Measurements from ENCODE around the gene TRIP4. TPM values are rescaled to one million over a fixed set of nuclear protein-coding genes. Genes with fewer than 3 reads are reported as not detected.
A peak's percentile ranks its signal among the peaks of the same experiment; 100 is the strongest.

The TRIP4 gene
- total and polyA plus RNA-seq, 9 of the 15 experiments (the other 6 are each of a cell fraction or from before 2014, with no cell fraction given) = 7.6 to 23.3 (median 16.7) TPM

GRCh38 chr15:64422697-64423096 is 35.1 kb downstream of the TRIP4 start:
- ChIA-PET POLR2A (no interaction called here), CTCF (ENCODE audit: low intra/inter-chr PET ratio) (no interaction called here)
- Histone ChIP-seq H3K9ac (ENCODE audit: insufficient read depth in 1 of 2, low read depth in 2 of 2, low read length in 2 of 2) (no peak overlapping the region), H2AFZ (ENCODE audit: low read depth, low read length) (no peak overlapping the region), H3K9me3 (replicated peaks; ENCODE audit: control insufficient read depth, insufficient read depth, low read depth, low read length) (no peaks in the 10 kb centered on the region), H3K79me2 (ENCODE audit: control insufficient read depth, insufficient read depth, low read length) (no peaks in the 10 kb centered on the region), H3K4me2 (ENCODE audit: insufficient read depth, low read length) (no peak overlapping the region), H4K20me1 (replicated peaks; ENCODE audit: control insufficient read depth, insufficient read depth, low read length) (no peaks in the 10 kb centered on the region), H3K9me1 (ENCODE audit: control insufficient read depth, insufficient read depth, low read length) (no peaks in the 10 kb centered on the region), H3K27ac (ENCODE audit: extremely low read depth, low read depth, low read length) (no peak overlapping the region), H3K4me3 (no peak overlapping the region), H3K27me3 (ENCODE audit: control insufficient read depth in 2 of 2, insufficient read depth in 2 of 2, low read length in 2 of 2) (no peaks in the 10 kb centered on the region), H3K4me1 (replicated peaks in 1 of 2; ENCODE audit: control insufficient read depth in 2 of 2, insufficient read depth in 2 of 2, low read length in 2 of 2) (no peaks in the 10 kb centered on the region), H3K36me3 (ENCODE audit: control insufficient read depth, insufficient read depth, low read length) (peaks cover 46% of the 10 kb centered on the region)
- no peak for ATAC-seq
- peak; percentile 51 for FAIRE-seq
- DNase-seq (ENCODE audit: extremely low read depth in 1 of 4, low spot score in 3 of 4) = no peak
- TF ChIP-seq NFIC (IDR thresholded peaks at IDR 0.05) (peak; percentile 56), SMARCA4 (IDR thresholded peaks at IDR 0.05) (no peak), ZKSCAN1 (IDR thresholded peaks at IDR 0.05; ENCODE audit: low read depth, low read length) (peak; percentile 68; the same call in 1 of the 2 replicates)
- in situ Hi-C loops (cut with MboI) = no loop called here
- WGBS (ENCODE audit: insufficient coverage, low coverage, missing lambda C conversion rate) = 84% methylated on average over 2 of the region's 2 CpGs
- no TSS peak for BruUV-seq (replicated peaks)
- intact Hi-C loops (cut with micrococcal nuclease) = loop anchor here (10.0 kb wide), 1 partner anchor 232 kb away; no protein-coding TSS in a partner anchor

GRCh38 chr15:64423970-64424369 is 36.3 kb downstream of the TRIP4 start:
- no TSS peak for BruUV-seq (replicated peaks)
- no peaks in the 10 kb centered on the region for H3K79me2 ChIP-seq (ENCODE audit: control insufficient read depth, insufficient read depth, low read length)
- ATAC-seq = no peak
- DNase-seq (ENCODE audit: extremely low read depth in 1 of 4, low spot score in 3 of 4) = no peak
- no peaks in the 10 kb centered on the region for H3K4me1 ChIP-seq (replicated peaks in 1 of 2; ENCODE audit: control insufficient read depth in 2 of 2, insufficient read depth in 2 of 2, low read length in 2 of 2)
- in situ Hi-C loops (cut with MboI) = no loop called here
- peak; percentile 15 for FAIRE-seq
- H3K4me2 ChIP-seq (ENCODE audit: insufficient read depth, low read length) = no peak overlapping the region
- peaks cover 35% of the 10 kb centered on the region for H3K36me3 ChIP-seq (ENCODE audit: control insufficient read depth, insufficient read depth, low read length)
- intact Hi-C loops (cut with micrococcal nuclease) = loop anchor here (10.0 kb wide), 1 partner anchor 231 kb away; no protein-coding TSS in a partner anchor
- ChIA-PET CTCF (ENCODE audit: low intra/inter-chr PET ratio) (interaction anchor here (0.6 kb wide), 1 partner anchor 21 kb away, joined by 3 read pairs; no protein-coding TSS in a partner anchor), POLR2A (interaction anchor here (0.8 kb wide), 1 partner anchor 237 kb away, joined by 3 read pairs; no protein-coding TSS in a partner anchor)
- 73% methylated on average over 6 of the region's 6 CpGs for WGBS (ENCODE audit: insufficient coverage, low coverage, missing lambda C conversion rate)
- no peak overlapping the region for H3K4me3 ChIP-seq
- H4K20me1 ChIP-seq (replicated peaks; ENCODE audit: control insufficient read depth, insufficient read depth, low read length) = no peaks in the 10 kb centered on the region
- H3K27ac ChIP-seq (ENCODE audit: extremely low read depth, low read depth, low read length) = no peak overlapping the region
- no peaks in the 10 kb centered on the region for H3K9me1 ChIP-seq (ENCODE audit: control insufficient read depth, insufficient read depth, low read length)
- H2AFZ ChIP-seq (ENCODE audit: low read depth, low read length) = no peak overlapping the region
- H3K27me3 ChIP-seq (ENCODE audit: control insufficient read depth in 2 of 2, insufficient read depth in 2 of 2, low read length in 2 of 2) = no peaks in the 10 kb centered on the region
- H3K9ac ChIP-seq (ENCODE audit: insufficient read depth in 1 of 2, low read depth in 2 of 2, low read length in 2 of 2) = no peak overlapping the region
- H3K9me3 ChIP-seq (replicated peaks; ENCODE audit: control insufficient read depth, insufficient read depth, low read depth, low read length) = no peaks in the 10 kb centered on the region
- TF ChIP-seq TFAP4 (CRISPR knock-in tag; IDR thresholded peaks at IDR 0.05; ENCODE audit: borderline replicate concordance) = no peak
- TF ChIP-seq FOXJ3 (CRISPR knock-in tag; IDR thresholded peaks at IDR 0.05) = no peak
- TF ChIP-seq LEF1 (IDR thresholded peaks at IDR 0.05) = no peak
- TF ChIP-seq MCM5 (IDR thresholded peaks at IDR 0.05; ENCODE audit: low read depth) = no peak

All from K562 (cell line).